Measurements from ENCODE around the gene SMAGP. TPM values are rescaled to one million over a fixed set of nuclear protein-coding genes. Genes with fewer than 3 reads are reported as not detected.
"Not testable (repeated sequence)": the region's sequence is repeated elsewhere in the genome, so short reads cannot be mapped to it uniquely, and the experiment has no call there.

SMAGP gene
- 167 TPM for total RNA-seq (ENCODE audit: unreplicated experiment)
- long read RNA-seq, transcript SMAGP-203 (4 exons, 2,350 nt) = major isoform, 155 of 228 reads
- long read RNA-seq, transcript SMAGP-207 (4 exons, 610 nt) = minor isoform, 8 of 228 reads
- long read RNA-seq, transcript SMAGP-205 (3 exons, 1,518 nt) = minor isoform, 40 of 228 reads
- long read RNA-seq, partial matches to known transcripts = 11 of 228 reads
- long read RNA-seq, other reads (novel, unspliced or antisense) = 13 of 228 reads

GRCh38 chr12:51270067-51270950 lies at the start of gene SMAGP:
SMAGP (minus strand) TSS chr12:51270415; CDS start chr12:51269278, 1,137 bp downstream.
- H3K27me3 Mint-ChIP-seq (ENCODE audit: unreplicated experiment) = peaks cover 5% of the 10 kb centered on the region
- peak; percentile 78 for DNase-seq (ENCODE audit: low spot score)
- H3K4me3 Mint-ChIP-seq (ENCODE audit: unreplicated experiment) = peak within 1 kb of the TSS; percentile 96
- peak within 1 kb of the TSS; percentile 98 for H3K27ac Mint-ChIP-seq (ENCODE audit: unreplicated experiment)
- no peaks in the 10 kb centered on the region for H3K9me3 Mint-ChIP-seq (ENCODE audit: unreplicated experiment)
- TF ChIP-seq CTCF (IDR thresholded peaks at IDR 0.05; ENCODE audit: unreplicated experiment) = no peak
- peaks cover 28% of the 10 kb centered on the region for H3K36me3 Mint-ChIP-seq (ENCODE audit: low read depth, unreplicated experiment)
- H3K4me1 Mint-ChIP-seq (ENCODE audit: unreplicated experiment) = peaks cover 36% of the 10 kb centered on the region

- H3K27ac Mint-ChIP-seq (ENCODE audit: unreplicated experiment) = no peak overlapping the region
- no peak for TF ChIP-seq CTCF (IDR thresholded peaks at IDR 0.05; ENCODE audit: unreplicated experiment)
- H3K4me1 Mint-ChIP-seq (ENCODE audit: unreplicated experiment) = peaks cover 12% of the 10 kb centered on the region
- H3K36me3 Mint-ChIP-seq (ENCODE audit: low read depth, unreplicated experiment) = no peaks in the 10 kb centered on the region
- no peaks in the 10 kb centered on the region for H3K27me3 Mint-ChIP-seq (ENCODE audit: unreplicated experiment)
- no peak for DNase-seq (ENCODE audit: low spot score)
- no peak overlapping the region for H3K4me3 Mint-ChIP-seq (ENCODE audit: unreplicated experiment)
- no peaks in the 10 kb centered on the region for H3K9me3 Mint-ChIP-seq (ENCODE audit: unreplicated experiment)
These were observed 48.8 kb upstream of the SMAGP start for GRCh38 chr12:51318846-51319599.

GRCh38 chr12:51318057-51318806 lies 48.0 kb upstream of the SMAGP start:
- H3K27ac Mint-ChIP-seq (ENCODE audit: unreplicated experiment); H3K4me3 Mint-ChIP-seq (ENCODE audit: unreplicated experiment); DNase-seq (ENCODE audit: low spot score): not testable (repeated sequence)

GRCh38 chr12:51311389-51311788 lies 41.2 kb upstream of the SMAGP start:
- Mint-ChIP-seq H3K27me3 (ENCODE audit: unreplicated experiment) (no peaks in the 10 kb centered on the region), H3K4me3 (ENCODE audit: unreplicated experiment) (no peak overlapping the region), H3K27ac (ENCODE audit: unreplicated experiment) (no peak overlapping the region), H3K4me1 (ENCODE audit: unreplicated experiment) (no peaks in the 10 kb centered on the region), H3K36me3 (ENCODE audit: low read depth, unreplicated experiment) (no peaks in the 10 kb centered on the region), H3K9me3 (ENCODE audit: unreplicated experiment) (no peaks in the 10 kb centered on the region)
- TF ChIP-seq CTCF (IDR thresholded peaks at IDR 0.05; ENCODE audit: unreplicated experiment) = no peak
- DNase-seq (ENCODE audit: low spot score) = no peak

More at GRCh38 chr12:51318057-51318806, 48.0 kb upstream of the SMAGP start:
- peaks cover 12% of the 10 kb centered on the region for H3K4me1 Mint-ChIP-seq (ENCODE audit: unreplicated experiment)
- not testable (repeated sequence) for H3K9me3 Mint-ChIP-seq (ENCODE audit: unreplicated experiment); H3K36me3 Mint-ChIP-seq (ENCODE audit: low read depth, unreplicated experiment); H3K27me3 Mint-ChIP-seq (ENCODE audit: unreplicated experiment)

All from endothelial cell (in vitro differentiated cells).